Esophagus muscularis mucosa (tissue), 4 donors: ENCODE data around the gene HPN. TPM values are rescaled to one million over a fixed set of nuclear protein-coding genes. Genes with fewer than 3 reads are reported as not detected.

Experiments
- DNase-seq: peaks from one replicate; pipeline ENCODE4 v3.0.0-alpha.2; 2017; ENCODE audit errors: extremely low spot score
- H3K27ac ChIP-seq, 4 donors: fragments of 200-600 bp; sonication (generic); replicated peaks in 1 of 4; 1 replicate in 3 of 4; 2 replicates in 1 of 4; pipeline ENCODE4 v1.5.1; 2016 to 2019; ENCODE audit warnings: mild to moderate bottlenecking in 1 of 4
- H3K27me3 ChIP-seq, 4 donors: fragments of 200-600 bp; sonication (generic); one replicate each; pipeline versions ENCODE4 v1.5.1 to v1.6.0; 2016 to 2019
- H3K36me3 ChIP-seq, 4 donors: fragments of 200-600 bp; sonication (generic); one replicate each; pipeline ENCODE4 v1.5.1; 2016 to 2019
- H3K4me1 ChIP-seq, 4 donors: fragments of 200-600 bp; sonication (generic); one replicate each; pipeline ENCODE4 v1.5.1; 2016 to 2019
- H3K4me3 ChIP-seq, 4 donors: fragments of 200-600 bp; sonication (generic); 1 replicate in 2 of 4; 2 replicates in 2 of 4; pipeline ENCODE4 v1.5.1; 2016 to 2019; ENCODE audit warnings: mild to moderate bottlenecking in 4 of 4, moderate library complexity in 1 of 4
- H3K9me3 ChIP-seq, 4 donors: fragments of 200-600 bp; sonication (generic); 1 replicate in 3 of 4; 2 replicates in 1 of 4; pipeline ENCODE4 v1.5.1; 2016 to 2019
- EP300 ChIP-seq: sonication (generic); formaldehyde crosslinking; IDR thresholded peaks from one replicate; pipeline ENCODE4 v1.6.1; 2017; ENCODE audit warnings: antibody characterized with exemption
- POLR2A ChIP-seq: fragments of 450-650 bp; IDR thresholded peaks from one replicate; pipeline ENCODE4 v1.6.1; 2017; ENCODE audit warnings: antibody characterized with exemption, moderate library complexity, mild to moderate bottlenecking, low read depth
- POLR2AphosphoS5 ChIP-seq, 2 donors: sonication (generic); formaldehyde crosslinking; IDR thresholded peaks; one replicate each; pipeline ENCODE4 v1.6.1; 2017; ENCODE audit warnings: antibody characterized with exemption in 2 of 2
- WGBS: methylation state at CpG from one replicate; pipeline ENCODE4 v1.1.5; 2018; 5-methylcytosine and 5-hydroxymethylcytosine counted together
- intact Hi-C: fragments of 100-400 bp; cut with DNase I; formaldehyde crosslinking; loops from one replicate; pipeline ENCODE4 v1.15.1; 2023
- total RNA-seq, 4 donors: library from RNA; depleted of rRNA; stranded (reverse); fragments of >200 nt; gene quantifications; one replicate each; pipeline versions ENCODE4 v1.1.0 to v1.2.1, GENCODE V29; 2016
- TF ChIP-seq, protein P1 (sequence below), 3 experiments: fragments of 200-600 bp in 2 of 3; fragments of 450-650 bp in 1 of 3; sonication (generic) in 2 of 3; IDR thresholded peaks; one replicate each; pipeline ENCODE4 v1.5.1; 2017 to 2019; ENCODE audit warnings: antibody characterized with exemption in 3 of 3, mild to moderate bottlenecking in 2 of 3, moderate library complexity in 1 of 3

HPN gene
- total RNA-seq, 4 donors from 2014 or later, result 0.33 to 0.86 (median 0.58) TPM; not detected in 1

DNA sequence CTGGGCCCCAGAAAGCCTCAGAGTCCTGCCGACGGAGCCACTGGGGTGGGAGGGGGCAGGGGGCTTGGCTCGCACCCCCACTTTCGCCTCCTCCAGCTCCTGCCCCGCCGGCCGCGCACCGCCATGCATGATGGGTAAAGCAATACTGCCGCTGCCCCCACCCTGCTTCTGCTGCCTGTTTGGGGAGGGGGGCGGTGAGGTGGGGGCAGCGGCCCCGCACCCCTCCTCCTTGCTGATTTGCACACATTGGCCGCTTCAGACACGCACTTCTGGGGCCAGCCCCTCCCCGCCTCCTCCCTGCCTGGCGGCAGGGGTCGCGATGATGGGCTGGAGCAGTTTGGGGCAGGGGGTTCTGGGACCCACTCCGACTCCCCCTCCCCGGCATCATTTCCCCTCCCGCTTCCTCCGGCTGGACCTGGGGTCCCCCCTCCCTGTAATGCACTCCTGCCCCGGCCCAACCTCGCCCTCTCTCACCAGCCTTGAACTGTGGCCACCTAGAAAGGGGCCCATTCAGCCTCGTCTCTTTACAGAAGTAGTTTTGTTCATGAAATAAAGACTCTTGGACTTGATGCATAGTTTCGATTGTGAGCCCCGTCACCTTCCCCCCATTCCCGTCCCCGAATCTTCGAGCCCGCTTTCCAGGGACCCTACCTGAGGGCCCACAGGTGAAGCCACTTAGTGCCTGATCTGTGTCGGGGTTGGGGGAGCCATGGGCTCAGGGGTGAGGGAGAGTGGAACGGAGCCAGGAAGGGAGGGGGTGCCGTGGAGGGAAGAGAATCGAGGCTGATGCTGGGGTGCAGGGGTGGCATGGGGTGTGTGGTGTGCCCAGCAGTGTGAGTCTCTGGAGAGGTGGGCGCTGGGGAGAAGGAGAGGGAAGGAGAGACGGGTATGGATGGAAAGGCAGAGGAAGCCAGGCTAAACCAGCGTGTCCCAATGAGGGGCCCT, 1.4 kb upstream of the HPN start:
- DNase-seq, result no peak
- Histone ChIP-seq H3K4me1 (peaks cover 30 to 63% (median 56%) of the 10 kb centered on the region in 4 donors), H3K4me3 (peak overlapping the region; percentile 13 to 39 (median 26)), H3K27me3 (peaks cover 0 to 27% (median 7%) of the 10 kb centered on the region in 4 donors), H3K9me3 (no peaks in the 10 kb centered on the region), H3K36me3 (peaks cover 0 to 17% (median 2%) of the 10 kb centered on the region in 4 donors), H3K27ac (peak overlapping the region; percentile 56 to 73 (median 70))
- TF ChIP-seq POLR2A (no peak), POLR2AphosphoS5 (IDR thresholded peaks at IDR 0.05) (no peak), EP300 (no peak)
- TF ChIP-seq, protein P1, sequence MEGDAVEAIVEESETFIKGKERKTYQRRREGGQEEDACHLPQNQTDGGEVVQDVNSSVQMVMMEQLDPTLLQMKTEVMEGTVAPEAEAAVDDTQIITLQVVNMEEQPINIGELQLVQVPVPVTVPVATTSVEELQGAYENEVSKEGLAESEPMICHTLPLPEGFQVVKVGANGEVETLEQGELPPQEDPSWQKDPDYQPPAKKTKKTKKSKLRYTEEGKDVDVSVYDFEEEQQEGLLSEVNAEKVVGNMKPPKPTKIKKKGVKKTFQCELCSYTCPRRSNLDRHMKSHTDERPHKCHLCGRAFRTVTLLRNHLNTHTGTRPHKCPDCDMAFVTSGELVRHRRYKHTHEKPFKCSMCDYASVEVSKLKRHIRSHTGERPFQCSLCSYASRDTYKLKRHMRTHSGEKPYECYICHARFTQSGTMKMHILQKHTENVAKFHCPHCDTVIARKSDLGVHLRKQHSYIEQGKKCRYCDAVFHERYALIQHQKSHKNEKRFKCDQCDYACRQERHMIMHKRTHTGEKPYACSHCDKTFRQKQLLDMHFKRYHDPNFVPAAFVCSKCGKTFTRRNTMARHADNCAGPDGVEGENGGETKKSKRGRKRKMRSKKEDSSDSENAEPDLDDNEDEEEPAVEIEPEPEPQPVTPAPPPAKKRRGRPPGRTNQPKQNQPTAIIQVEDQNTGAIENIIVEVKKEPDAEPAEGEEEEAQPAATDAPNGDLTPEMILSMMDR (IDR thresholded peaks at IDR 0.05), result no peak
- whole genome bisulfite sequencing, result 32% methylated on average over 29 of the region's 39 CpGs
- intact Hi-C loops, result no loop called here

DNA sequence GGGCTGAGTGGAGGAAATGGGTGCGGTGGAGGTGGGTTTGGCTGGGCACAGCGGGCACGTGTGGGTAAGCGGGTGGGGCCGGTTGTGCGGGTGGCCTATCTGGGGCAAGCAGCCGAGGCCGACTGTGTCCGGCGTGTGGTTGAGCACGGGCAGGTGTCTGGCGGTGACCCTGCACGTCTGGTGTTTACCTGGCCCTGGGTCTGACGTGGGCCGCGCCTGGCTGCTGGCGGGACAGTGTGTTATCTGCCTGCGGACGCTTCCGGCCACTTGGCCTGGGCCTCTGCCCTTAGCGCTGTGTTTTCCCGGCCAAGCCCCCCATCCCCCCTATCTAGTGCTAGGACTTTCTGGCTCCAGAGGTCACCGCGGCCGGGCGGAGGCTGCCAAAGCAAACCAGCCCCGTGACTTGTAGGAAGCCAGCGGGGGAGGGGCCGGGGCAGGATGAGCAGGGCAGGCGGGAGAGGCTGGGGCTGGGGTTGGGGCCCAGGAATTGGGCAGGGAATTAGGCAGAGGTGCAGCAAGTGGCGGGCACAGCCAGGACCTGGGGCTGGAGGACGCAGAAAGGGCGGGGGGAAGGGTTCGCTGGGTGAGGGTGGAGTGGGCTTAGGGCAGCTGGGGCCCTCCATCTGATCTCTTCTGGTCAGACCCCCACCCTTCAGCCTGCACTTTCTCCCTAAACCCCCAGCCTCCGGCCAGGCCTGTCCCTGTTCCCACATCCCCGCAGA, 534 bp upstream of the HPN start:
- Histone ChIP-seq H3K4me3 (peak overlapping the region; percentile 13 to 39 (median 26)), H3K36me3 (peaks cover 0 to 11% (median 2%) of the 10 kb centered on the region in 4 donors), H3K9me3 (no peaks in the 10 kb centered on the region), H3K27ac (peak overlapping the region; percentile 56 to 73 (median 70)), H3K4me1 (peaks cover 30 to 67% (median 56%) of the 10 kb centered on the region in 4 donors), H3K27me3 (peaks cover 0 to 27% (median 7%) of the 10 kb centered on the region in 4 donors)
- 35% methylated on average over 30 of the region's 36 CpGs for WGBS
- intact Hi-C loops, result no loop called here
- peak; percentile 97 for DNase-seq
- peak; percentile 53 for TF ChIP-seq EP300
- TF ChIP-seq, protein P1 (IDR thresholded peaks at IDR 0.05), result no peak
- peak; percentile 48 to 76 for TF ChIP-seq POLR2AphosphoS5 (IDR thresholded peaks at IDR 0.05)

GRCh38 chr19:35042056-35042730, 672 bp downstream of the HPN start:
- 76% methylated on average over 14 of the region's 14 CpGs for WGBS
- peaks cover 30 to 66% (median 55%) of the 10 kb centered on the region in 4 donors for H3K4me1 ChIP-seq
- H3K9me3 ChIP-seq, result no peaks in the 10 kb centered on the region
- no peak overlapping the region for H3K4me3 ChIP-seq
- peak overlapping the region in 3 of 4 donors; percentile 56 to 73 (median 70) for H3K27ac ChIP-seq
- DNase-seq, result no peak
- H3K36me3 ChIP-seq, result no peaks in the 10 kb centered on the region
- TF ChIP-seq POLR2A (no peak), EP300 (no peak), POLR2AphosphoS5 (IDR thresholded peaks at IDR 0.05) (no peak)
- TF ChIP-seq, protein P1 (IDR thresholded peaks at IDR 0.05), result no peak
- H3K27me3 ChIP-seq, result peaks cover 0 to 27% (median 7%) of the 10 kb centered on the region in 4 donors
- intact Hi-C loops, result no loop called here

GRCh38 chr19:35042954-35043604, 1.6 kb downstream of the HPN start:
- Histone ChIP-seq H3K9me3 (no peaks in the 10 kb centered on the region), H3K27ac (no peak overlapping the region), H3K36me3 (no peaks in the 10 kb centered on the region), H3K4me3 (no peak overlapping the region), H3K27me3 (peaks cover 0 to 27% (median 7%) of the 10 kb centered on the region in 4 donors), H3K4me1 (peaks cover 24 to 57% (median 48%) of the 10 kb centered on the region in 4 donors)
- no peak for DNase-seq
- 77% methylated on average over 9 of the region's 14 CpGs for whole genome bisulfite sequencing
- intact Hi-C loops, result no loop called here
- TF ChIP-seq, protein P1 (IDR thresholded peaks at IDR 0.05), result no peak
- TF ChIP-seq POLR2AphosphoS5 (IDR thresholded peaks at IDR 0.05) (no peak), POLR2A (no peak), EP300 (no peak)
